Left colon (tissue), 2 donors: ENCODE measurements around the gene SSBP2. TPM values are rescaled to one million over a fixed set of nuclear protein-coding genes. Genes with fewer than 3 reads are reported as not detected.
"Not testable (repeated sequence)": the region's sequence is repeated elsewhere in the genome, so short reads cannot be mapped to it uniquely, and the experiment has no call there.

Experiments used
- ATAC-seq: fragments of 200-7000 bp; cut with Tn5 transposase; one replicate; pipeline ENCODE4 v1.9.1; 2020; ENCODE audit warnings: mild to moderate bottlenecking, moderate library complexity
- DNase-seq, 2 donors: peaks; one replicate each; pipeline ENCODE4 v3.0.0-alpha.2; 2020
- intact Hi-C, 2 donors: fragments of 100-400 bp; cut with DNase I in 1 of 2; cut with micrococcal nuclease in 1 of 2; formaldehyde crosslinking; loops; one replicate each; pipeline versions ENCODE4 v1.11.2 to v1.14.0; 2022; cut with DNase I, micrococcal nuclease
- total RNA-seq, 2 donors: library from RNA; stranded (reverse); fragmentation: NEBNext Ultra II Directional; extraction: Animal tissue kit (Norgen Biotek cat#: 25700); gene quantifications; one replicate each; pipeline ENCODE4 v1.2.1, GENCODE V29; 2021
- donor health status: DM: no; HTN: no; CAD: no.
- donor health status: DM: yes; HTN: yes; CAD: no.

The SSBP2 gene
- total RNA-seq, 2 donors from 2014 or later: 13.3 to 25.7 TPM

- ATAC-seq (no peak), DNase-seq (peak; percentile 27 to 54)
- intact Hi-C loops: loop anchor here in 1 of 2 donors (5.0 to 10.0 kb wide), 3 partner anchors 38 to 235 kb away; no protein-coding TSS in a partner anchor
These were observed 1.2 kb downstream of the SSBP2 start for GRCh38 chr5:81749561-81750307.

- peak in 1 of 2 donors; percentile 8 for DNase-seq
- intact Hi-C loops: loop anchor here in 1 of 2 donors (10.0 kb wide), 1 partner anchor 234 kb away; no protein-coding TSS in a partner anchor
- no peak for ATAC-seq
These were observed 1.7 kb downstream of the SSBP2 start for GRCh38 chr5:81749192-81749560.

GRCh38 chr5:81748556-81748955 lies 2.3 kb downstream of the SSBP2 start:
- intact Hi-C loops: loop anchor here in 1 of 2 donors (10.0 kb wide), 1 partner anchor 234 kb away; no protein-coding TSS in a partner anchor
- no peak for ATAC-seq
- DNase-seq: no peak

- DNase-seq (no peak), ATAC-seq (no peak)
- intact Hi-C loops: loop anchor here in 1 of 2 donors (10.0 kb wide), 1 partner anchor 232 kb away; no protein-coding TSS in a partner anchor
These were observed 3.9 kb downstream of the SSBP2 start for GRCh38 chr5:81747030-81747429.

- DNase-seq (no peak), ATAC-seq (no peak)
- intact Hi-C loops: loop anchor here in 1 of 2 donors (10.0 kb wide), 1 partner anchor 226 kb away; no protein-coding TSS in a partner anchor
These were observed 10.1 kb downstream of the SSBP2 start for GRCh38 chr5:81740758-81741157.

- DNase-seq (no peak), ATAC-seq (no peak)
- intact Hi-C loops: no loop called here
These were observed 11.6 kb downstream of the SSBP2 start for GRCh38 chr5:81739291-81739690.

- ATAC-seq (no peak), DNase-seq (no peak)
- intact Hi-C loops: loop anchor here in 1 of 2 donors (10.0 kb wide), 1 partner anchor 224 kb away; no protein-coding TSS in a partner anchor
These were observed 21.6 kb downstream of the SSBP2 start for GRCh38 chr5:81729276-81729675.

- no peak for DNase-seq
- intact Hi-C loops: loop anchor here in 1 of 2 donors (10.0 kb wide), 1 partner anchor 224 kb away; no protein-coding TSS in a partner anchor
- no peak for ATAC-seq
These were observed 22.6 kb downstream of the SSBP2 start for GRCh38 chr5:81728301-81728700.

- intact Hi-C loops: loop anchor here in 1 of 2 donors (10.0 kb wide), 1 partner anchor 221 kb away; no protein-coding TSS in a partner anchor
- DNase-seq (no peak), ATAC-seq (no peak)
These were observed 24.6 kb downstream of the SSBP2 start for GRCh38 chr5:81726297-81726696.

GRCh38 chr5:81724571-81724970 lies 26.3 kb downstream of the SSBP2 start:
- ATAC-seq: no peak
- intact Hi-C loops: loop anchor here in 1 of 2 donors (10.0 kb wide), 1 partner anchor 220 kb away; no protein-coding TSS in a partner anchor
- no peak for DNase-seq

- intact Hi-C loops: loop anchor here in 1 of 2 donors (10.0 kb wide), 1 partner anchor 219 kb away; no protein-coding TSS in a partner anchor
- no peak for DNase-seq
These were observed 26.8 kb downstream of the SSBP2 start for GRCh38 chr5:81724108-81724507.

GRCh38 chr5:81721049-81721448 lies 29.8 kb downstream of the SSBP2 start:
- no peak for DNase-seq
- intact Hi-C loops: loop anchor here in 1 of 2 donors (10.0 kb wide), 1 partner anchor 216 kb away; no protein-coding TSS in a partner anchor
- ATAC-seq: no peak

More at GRCh38 chr5:81724108-81724507, 26.8 kb downstream of the SSBP2 start:
- ATAC-seq: no peak

GRCh38 chr5:81719743-81720345 lies 31.1 kb downstream of the SSBP2 start:
- no peak for DNase-seq
- intact Hi-C loops: loop anchor here in 1 of 2 donors (10.0 kb wide), 1 partner anchor 215 kb away; no protein-coding TSS in a partner anchor
- no peak for ATAC-seq

GRCh38 chr5:81718300-81718699 lies 32.6 kb downstream of the SSBP2 start:
- intact Hi-C loops: no loop called here
- ATAC-seq: no peak
- no peak for DNase-seq

GRCh38 chr5:81717860-81718259 lies 33.0 kb downstream of the SSBP2 start:
- ATAC-seq: no peak

GRCh38 chr5:81717226-81717625 lies 33.7 kb downstream of the SSBP2 start:
- ATAC-seq (no peak), DNase-seq (no peak)
- intact Hi-C loops: no loop called here

More at GRCh38 chr5:81717860-81718259, 33.0 kb downstream of the SSBP2 start:
- DNase-seq: no peak
- intact Hi-C loops: no loop called here

GRCh38 chr5:81714076-81714475 lies 36.8 kb downstream of the SSBP2 start:
- ATAC-seq, DNase-seq, intact Hi-C loops: not testable (repeated sequence)

GRCh38 chr5:81708889-81709288 lies 42.0 kb downstream of the SSBP2 start:
- ATAC-seq (no peak), DNase-seq (no peak)
- intact Hi-C loops: no loop called here

GRCh38 chr5:81703840-81704239 lies 47.1 kb downstream of the SSBP2 start:
- ATAC-seq: no peak
- DNase-seq: no peak
- intact Hi-C loops: no loop called here
